Muscle of back (tissue), 11 donors: ENCODE measurements around the gene ANXA6. TPM values are rescaled to one million over a fixed set of nuclear protein-coding genes. Genes with fewer than 3 reads are reported as not detected.

Experiments used
- DNase-seq, 3 donors: peaks; one replicate each; pipeline versions ENCODE4 v3.0.0 to v3.0.0-alpha.2; 2013
- polyA plus RNA-seq, 10 donors: library from polyadenylated mRNA; unstranded; fragments of 120-200 nt; gene quantifications; one replicate each; pipeline ENCODE4 v1.2.1, GENCODE V29; 2013; ENCODE audit not compliant: insufficient read length in 10 of 10

The ANXA6 gene
- polyA plus RNA-seq, 10 donors: 292 to 391 (median 361) TPM

DNA sequence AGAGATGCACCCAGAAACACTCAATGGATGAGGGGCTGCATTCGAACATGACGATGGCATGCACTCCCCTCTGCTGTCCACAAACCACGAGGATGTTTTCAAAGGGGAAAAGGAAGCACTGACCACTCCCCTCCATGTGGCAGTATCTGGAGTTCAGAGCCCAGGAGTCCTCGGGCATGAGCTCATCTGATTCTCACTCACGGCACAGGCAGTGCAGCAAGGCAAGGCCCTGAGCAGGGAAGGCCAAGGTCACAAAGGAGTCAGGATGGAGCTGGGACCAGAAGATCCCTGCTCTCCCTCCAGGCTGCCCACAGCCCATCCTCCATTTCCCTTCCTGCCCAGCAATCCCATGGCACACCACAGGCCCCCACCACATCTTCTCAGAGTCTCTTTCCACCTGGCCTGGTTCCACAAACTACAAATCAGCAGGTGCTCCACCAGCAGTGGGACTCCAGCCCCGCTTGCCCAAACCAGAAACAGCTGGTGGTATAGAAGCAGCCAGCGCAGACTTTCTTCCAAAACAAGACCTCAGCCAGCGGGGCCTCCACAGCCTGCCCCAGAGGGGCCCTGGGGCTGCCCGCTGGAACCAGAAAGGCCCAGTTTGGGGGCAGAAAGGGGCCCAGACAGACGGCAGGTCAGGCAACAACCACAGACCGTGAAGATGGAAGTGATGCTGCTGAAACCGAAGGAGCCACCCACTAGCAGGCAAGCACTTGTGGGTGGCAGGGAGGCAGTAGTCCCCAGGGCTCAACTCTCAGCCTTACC is 89.0 kb downstream of the ANXA6 start:
- DNase-seq: peak in 1 of 3 donors; percentile 71

GRCh38 chr5:151067632-151068432 is 89.7 kb downstream of the ANXA6 start:
- DNase-seq: no peak

- DNase-seq: no peak
Measured at GRCh38 chr5:151066920-151067319, 90.7 kb downstream of the ANXA6 start.

DNA sequence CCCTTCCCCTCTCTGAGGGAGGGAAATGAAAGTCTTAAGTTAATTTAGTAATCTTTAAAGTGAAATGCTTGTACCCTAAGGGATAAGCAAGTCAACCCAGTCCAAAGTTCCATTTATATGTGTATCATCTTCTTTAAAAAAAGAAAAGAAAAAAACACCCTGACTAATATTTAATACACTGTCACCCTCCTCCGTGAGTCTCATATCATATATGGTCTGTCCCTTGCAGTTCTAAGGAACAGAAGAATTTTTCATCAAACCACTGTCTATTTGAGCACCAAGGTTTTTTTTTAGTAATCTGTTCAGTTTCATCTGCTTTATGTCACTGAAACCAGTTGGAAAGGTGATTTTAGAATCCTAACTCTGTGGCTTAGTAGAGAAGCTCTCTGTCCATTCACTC is 92.0 kb downstream of the ANXA6 start:
- DNase-seq: no peak

DNA sequence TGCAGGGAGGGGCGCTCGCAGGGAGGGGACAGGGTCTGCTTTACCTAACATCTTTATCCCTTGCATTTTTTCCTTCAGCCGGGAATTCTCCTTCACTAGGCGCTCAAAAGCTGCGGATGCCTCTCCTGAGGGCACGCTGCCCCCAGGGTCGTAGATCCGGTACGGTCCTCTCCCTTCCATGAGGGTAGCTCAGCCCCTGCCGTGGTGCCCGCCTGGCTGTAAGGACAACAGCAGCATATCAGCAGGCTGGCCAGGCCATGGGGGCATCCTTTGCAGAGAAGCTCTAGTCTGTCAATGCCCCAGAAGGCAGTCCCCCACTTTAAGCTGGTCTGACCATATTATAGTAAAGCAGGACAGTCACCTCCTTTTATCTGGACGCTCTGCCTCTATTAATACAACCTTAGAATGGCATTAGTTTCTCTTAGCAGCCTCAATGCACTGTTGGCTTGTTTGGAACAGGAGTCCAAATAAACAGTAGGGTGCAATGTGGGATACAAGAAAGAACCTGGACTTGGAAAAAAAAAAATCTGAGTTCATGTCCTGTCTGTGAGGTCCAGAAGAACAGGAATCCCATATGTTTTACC is 92.6 kb downstream of the ANXA6 start:
- no peak for DNase-seq

- peak; percentile 59 to 66 (median 61) for DNase-seq
Measured at GRCh38 chr5:151063142-151063989, 94.2 kb downstream of the ANXA6 start.

DNA sequence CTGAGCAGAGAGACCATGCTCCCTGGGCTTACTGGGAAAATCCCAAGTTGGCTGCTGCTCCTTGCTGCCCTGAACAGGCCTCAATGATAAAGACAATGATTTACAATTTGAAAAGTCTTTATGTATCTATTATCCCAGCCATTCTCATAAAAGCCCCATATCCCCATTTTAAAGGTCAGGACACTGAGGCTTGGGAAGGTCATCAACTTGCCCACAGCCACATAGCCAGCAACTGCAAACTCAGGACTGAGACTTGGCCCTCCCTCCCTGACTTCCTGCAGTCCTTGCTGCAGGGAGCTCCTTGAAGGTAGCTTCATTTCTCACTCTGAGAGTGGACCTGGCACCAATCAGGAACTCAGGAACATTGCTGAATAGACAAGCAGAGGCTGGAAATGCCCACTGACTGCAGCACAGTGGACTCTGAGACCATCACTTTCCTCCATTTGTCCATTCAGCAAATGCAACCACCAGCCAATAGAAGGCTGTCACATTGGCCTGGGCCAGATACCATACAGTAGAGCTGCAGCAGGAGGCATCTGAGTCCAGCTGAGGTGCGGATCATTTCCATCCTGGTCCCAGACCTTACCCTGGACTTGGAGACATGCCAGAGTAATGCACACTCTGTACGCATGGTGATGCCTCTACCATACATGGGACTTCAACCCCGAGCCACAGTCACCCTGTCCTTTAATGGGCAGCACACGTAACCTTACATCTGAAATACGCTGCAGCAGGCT is 95.0 kb downstream of the ANXA6 start:
- no peak for DNase-seq

- no peak for DNase-seq
Measured at GRCh38 chr5:151060742-151061141, 96.8 kb downstream of the ANXA6 start.

- DNase-seq: no peak
Measured at GRCh38 chr5:151058891-151059489, 98.6 kb downstream of the ANXA6 start.

- no peak for DNase-seq
Measured at GRCh38 chr5:151058301-151058700, 99.3 kb downstream of the ANXA6 start.

DNA sequence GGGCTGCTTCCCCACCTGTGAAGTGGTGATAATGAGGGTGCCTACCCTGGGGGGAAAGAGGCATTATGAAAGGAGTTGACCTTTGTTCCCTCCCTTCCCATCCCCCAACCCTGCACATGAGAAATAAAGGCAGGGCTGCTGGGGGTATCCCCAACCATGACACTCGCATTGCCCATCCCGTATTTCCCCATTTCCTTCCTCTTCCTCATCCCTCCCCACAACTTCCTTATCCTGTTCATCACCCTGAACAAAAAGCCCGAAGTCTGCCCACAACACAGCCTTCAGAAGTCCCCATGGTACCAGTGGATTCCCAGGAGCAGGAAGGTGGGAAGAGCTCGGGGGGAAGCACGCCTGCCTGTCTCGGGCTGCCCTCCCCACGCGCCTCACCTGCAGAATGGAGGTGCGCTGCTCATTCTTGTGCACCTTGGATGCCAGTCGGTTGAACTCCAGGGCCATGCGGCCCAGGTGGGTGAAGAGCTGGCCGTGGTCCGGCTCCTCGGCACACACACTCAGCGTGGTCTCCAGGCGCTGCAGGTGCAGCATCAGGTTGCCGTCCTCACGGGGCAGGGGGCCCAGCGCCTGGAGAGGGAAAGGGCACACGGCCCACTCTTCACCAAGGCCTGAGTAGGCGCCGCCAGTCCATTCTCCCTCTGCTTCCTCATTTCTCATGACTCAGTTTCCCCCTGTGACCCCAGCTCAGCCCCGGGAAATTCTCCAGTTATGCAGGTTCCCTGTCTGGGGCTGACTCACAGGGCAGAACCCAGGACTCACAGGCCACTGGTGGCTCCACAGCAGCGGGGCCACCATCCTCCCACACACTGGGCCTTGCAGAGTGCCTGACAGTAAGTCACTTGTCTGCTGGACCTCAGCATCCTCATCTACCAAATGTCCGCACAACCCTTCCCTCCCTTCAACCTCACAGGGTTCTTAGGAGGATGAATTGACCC is 100.9 kb downstream of the ANXA6 start:
- no peak for DNase-seq

DNA sequence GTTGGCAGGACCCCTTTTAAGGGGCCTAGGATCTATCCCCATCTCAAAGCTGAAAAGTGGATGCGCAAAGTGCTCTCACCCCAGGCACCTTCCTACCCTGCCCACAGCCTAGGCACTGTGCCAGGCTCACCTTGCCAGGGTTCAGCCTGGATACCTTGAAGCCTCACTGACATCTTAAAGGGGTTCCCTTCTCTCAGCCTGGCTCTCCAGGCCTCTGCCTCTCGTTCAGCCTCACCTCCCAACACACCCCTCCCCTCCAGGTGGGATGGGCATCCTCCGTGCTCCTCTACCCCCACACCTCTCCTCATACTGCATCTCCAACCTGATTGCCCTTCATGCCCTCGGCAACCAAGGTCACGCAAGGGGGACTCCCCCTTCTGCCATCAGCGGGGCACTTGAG is 102.2 kb downstream of the ANXA6 start:
- DNase-seq: no peak

- no peak for DNase-seq
Measured at GRCh38 chr5:151054709-151055108, 102.9 kb downstream of the ANXA6 start.

DNA sequence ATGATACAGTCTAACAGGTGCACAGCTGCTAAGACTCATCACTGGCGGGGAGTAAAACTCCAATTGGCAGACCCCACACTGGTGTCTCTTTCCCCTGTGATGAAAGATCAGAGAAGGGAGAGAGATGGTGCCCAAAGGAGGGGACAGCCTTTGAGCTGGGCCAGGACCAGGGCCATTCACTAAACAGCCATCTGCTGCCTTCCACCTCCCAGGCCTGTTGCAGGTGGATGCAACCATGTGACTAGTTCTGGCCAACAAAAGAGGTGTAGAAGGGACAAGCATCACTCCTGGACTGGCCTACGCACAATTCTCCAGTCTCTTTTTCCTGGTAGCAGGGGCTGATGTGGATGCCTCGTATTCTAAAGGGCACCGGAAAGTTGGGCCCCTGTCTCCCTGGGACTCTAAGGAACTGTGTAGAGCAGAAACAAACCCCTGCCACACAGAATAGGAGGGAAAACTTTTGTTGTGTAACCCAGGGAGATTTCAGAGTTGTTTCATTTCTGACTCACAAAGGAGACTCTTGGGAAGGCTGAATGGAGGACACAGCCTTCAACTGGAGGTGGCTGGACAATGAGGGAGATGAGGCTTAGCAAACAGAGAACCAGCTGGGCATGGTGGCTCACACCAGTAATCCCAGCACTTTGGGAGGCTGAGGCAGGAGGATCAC is 103.7 kb downstream of the ANXA6 start:
- DNase-seq: no peak

GRCh38 chr5:151052836-151053235 is 104.7 kb downstream of the ANXA6 start:
- DNase-seq: no peak

GRCh38 chr5:151051931-151052608 is 105.5 kb downstream of the ANXA6 start:
- DNase-seq: peak in 1 of 3 donors; percentile 35

- DNase-seq: peak; percentile 69 to 87 (median 82)
Measured at GRCh38 chr5:151051066-151051930, 106.3 kb downstream of the ANXA6 start.
